ENCODE results near the gene SOWAHA.

DNA sequence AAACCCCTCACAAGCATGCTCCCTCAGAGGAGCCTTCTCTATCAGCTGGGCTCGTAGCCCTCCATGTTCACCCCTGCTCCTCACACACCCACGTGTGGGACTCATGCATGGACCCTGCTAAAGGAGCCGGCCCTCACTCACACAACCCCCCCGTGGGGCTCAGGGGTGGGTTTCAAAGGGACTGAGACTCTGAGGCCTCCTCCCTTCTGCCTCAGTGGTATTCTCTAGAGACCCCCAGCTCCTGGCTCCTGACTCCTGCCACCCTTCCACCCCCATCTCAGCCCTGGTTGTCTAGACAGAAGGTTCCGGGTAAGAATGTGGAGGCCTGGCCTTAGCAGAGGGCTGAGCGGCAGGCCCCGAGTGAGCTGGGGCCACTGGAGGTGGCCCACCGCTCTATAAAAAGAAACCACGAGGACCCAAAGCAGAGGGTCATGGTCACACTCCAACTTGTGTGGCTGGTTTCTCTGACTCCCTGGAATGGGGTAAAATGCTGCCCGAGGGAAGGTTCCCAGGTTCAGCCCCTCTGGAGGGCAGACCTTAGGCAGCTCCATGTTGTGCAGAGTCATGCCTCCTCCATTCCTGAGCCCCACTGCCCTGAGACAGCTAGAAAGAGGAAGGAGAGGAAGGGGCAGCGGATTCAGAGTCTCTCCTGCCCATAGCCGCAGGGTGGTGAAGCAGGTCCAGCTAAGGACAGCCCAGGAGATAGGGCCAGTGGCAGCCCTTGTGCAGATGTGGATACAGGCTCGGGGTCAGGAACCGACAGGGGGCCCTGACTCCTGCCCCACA lies 46.9 kb upstream of the SOWAHA start:
- TF ChIP-seq POLR2AphosphoS5 (IDR thresholded peaks at IDR 0.05; ENCODE audit: low read depth, low read length), result no peak
- TF ChIP-seq TAF1 (IDR thresholded peaks at IDR 0.05; ENCODE audit: borderline replicate concordance, insufficient read depth, low read length), result no peak
